NCI-H2227 (cell line): ENCODE measurements around the gene SERPINB5.

Source experiments
- DNase-seq: peaks from one replicate; lab custom pipeline; 2025; ENCODE audit not compliant: unreplicated experiment; lab: John Stamatoyannopoulos, UW

Gene SERPINB5

GRCh38 chr18:63520053-63520685, 43.4 kb downstream of the SERPINB5 start:
- no peak for DNase-seq

GRCh38 chr18:63523660-63524059, 46.9 kb downstream of the SERPINB5 start:
- DNase-seq: no peak

GRCh38 chr18:63527251-63527650, 50.5 kb downstream of the SERPINB5 start:
- DNase-seq: no peak

DNA sequence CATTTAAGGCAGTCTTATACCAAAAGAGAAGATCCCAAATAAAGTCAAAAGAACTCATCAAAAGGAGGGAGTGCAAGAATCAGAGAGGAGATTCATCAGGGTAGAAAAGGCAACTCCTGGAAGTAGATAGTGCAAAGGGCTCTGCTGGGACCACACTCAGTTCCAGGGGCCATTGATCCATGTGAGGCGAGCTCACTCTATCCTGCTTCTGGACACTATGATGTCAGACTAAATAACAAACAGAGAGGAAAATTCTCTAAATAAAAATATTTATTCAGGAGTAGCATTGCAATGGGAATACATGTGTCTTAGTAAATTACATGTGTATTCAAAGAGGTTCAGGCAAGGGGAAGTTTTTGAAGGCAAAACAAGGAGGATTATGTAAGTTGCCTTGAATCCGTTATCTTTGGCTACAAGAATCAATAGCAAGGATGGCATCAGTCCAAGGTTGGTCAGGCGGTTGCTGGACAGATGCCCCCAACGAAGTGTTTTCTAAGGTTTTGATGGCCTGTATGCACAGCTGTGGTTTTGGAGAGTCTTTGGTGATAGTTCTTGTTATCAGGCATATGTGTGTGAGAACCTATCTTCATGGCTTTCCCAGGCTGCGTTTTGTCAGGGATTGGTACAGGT, 52.2 kb downstream of the SERPINB5 start:
- no peak for DNase-seq

GRCh38 chr18:63532471-63532870, 55.7 kb downstream of the SERPINB5 start:
- DNase-seq: no peak

DNA sequence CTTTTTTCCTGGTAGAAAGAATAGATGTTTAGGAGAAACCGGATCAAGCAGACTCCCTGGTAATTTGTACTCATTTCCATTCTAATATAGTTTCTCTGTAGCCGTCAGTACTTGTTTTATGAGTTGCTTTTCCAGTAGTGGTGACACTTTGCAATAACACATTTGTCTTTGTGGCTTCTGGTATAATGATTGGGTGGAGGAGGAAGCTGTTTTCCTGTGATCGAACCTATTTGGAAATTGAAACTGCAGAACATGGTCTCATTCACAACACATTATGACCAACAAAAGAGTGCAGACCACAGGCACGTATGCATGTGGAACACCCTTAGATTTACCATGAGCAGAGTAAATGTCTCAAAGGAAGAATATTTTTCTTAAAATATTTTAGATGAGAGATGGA, 57.9 kb downstream of the SERPINB5 start:
- DNase-seq: no peak

GRCh38 chr18:63539904-63540510, 63.2 kb downstream of the SERPINB5 start:
- DNase-seq: no peak

- DNase-seq: no peak
These were observed 65.3 kb downstream of the SERPINB5 start, which contains the start of gene SERPINB12 for GRCh38 chr18:63542069-63542468. Gene SERPINB12, plus strand, starts transcription at chr18:63542369. Its CDS starts 13,791 bp downstream, at chr18:63556160.

DNA sequence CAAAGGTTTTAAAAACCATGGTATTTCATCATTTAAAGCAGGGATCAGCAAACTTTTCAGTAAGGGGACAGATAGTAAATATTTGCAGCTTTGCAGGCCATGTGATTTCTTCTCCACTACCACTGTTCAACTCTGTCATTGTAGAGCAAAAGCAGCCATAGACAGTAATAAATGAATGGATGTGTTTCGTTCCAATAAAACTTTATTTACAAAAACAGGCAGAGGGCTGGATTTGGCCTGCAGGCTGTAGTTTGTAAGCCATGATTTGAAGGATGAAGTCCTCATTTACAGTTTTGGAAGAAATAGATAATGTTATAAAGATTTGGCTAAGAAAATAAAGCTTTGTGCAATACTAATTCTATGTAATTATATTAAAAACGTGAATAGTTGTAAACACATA, 67.3 kb downstream of the SERPINB5 start:
- no peak for DNase-seq

DNA sequence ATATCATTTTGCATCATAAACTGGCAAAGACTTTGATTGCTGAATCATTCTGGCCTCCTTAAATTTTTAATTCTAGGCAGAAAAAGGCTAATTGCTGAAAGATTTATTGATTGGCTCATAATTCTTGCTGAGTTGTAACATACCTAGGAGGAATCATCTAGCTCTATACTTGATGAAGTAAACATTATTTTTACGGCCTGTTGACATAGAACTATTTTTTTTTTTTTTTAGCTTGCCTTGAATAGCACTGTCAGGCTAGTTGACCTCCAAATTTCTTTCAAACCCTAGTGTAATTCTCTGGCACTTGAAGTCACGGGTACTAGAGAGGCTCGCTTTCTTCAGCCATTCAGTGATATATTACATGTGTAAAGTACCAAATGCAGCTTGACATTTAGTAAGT, 68.2 kb downstream of the SERPINB5 start:
- peak; percentile 9 for DNase-seq

DNA sequence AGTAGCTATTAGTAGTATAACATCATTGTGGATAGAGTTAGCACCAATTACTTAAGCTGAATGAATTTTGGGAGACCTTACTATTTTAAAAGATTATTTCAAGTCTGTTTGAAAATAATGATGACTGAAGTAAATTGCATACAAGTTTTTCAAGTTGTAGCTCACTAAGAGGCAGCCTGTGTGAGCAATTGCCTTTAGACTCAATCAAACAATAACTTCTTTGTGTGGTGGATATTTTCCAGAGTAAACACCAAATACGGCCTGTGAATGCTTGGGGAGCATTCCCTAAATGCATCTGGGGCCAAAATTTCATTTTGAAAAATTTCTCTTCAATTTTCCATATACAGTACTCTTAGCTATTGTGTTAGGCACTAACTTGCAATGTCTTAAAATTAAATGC, 73.3 kb downstream of the SERPINB5 start:
- no peak for DNase-seq

DNA sequence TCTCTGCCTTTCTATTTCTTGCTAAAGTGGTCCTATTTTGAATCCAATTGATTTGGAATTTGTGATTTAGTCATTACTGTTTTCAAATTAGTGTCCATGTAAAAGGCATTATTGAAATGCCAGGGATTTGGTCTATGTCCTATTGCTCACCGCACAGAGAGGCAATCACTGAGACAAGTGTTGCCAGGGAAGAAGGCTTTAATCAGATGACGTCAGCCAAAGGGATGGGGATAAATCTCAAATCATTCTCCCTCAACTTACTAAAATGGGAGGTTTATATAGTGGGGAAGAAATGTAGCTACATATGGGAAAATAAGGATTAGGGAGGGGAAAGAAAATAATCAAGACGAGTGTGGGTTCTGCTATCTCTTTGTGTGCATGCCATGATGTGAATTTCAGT, 75.0 kb downstream of the SERPINB5 start:
- no peak for DNase-seq

DNA sequence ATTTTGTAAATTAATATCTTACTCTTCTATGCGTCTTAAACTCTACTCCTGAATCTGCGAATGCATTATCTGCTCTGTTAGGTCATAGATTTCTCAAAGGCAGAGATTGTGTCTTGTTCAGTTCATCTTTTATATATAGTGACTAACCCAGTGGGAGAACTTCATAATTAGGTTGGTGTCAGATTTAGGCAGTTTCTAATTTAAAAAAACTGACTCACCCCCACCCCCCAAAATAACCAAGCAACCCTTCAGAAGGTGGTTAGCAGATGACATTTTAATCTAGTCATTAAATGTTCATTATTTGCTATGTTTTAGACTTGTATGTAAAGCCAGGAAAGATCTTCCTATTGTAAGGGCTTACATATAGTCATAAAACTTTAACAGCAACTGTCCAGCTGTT, 75.8 kb downstream of the SERPINB5 start:
- no peak for DNase-seq

DNA sequence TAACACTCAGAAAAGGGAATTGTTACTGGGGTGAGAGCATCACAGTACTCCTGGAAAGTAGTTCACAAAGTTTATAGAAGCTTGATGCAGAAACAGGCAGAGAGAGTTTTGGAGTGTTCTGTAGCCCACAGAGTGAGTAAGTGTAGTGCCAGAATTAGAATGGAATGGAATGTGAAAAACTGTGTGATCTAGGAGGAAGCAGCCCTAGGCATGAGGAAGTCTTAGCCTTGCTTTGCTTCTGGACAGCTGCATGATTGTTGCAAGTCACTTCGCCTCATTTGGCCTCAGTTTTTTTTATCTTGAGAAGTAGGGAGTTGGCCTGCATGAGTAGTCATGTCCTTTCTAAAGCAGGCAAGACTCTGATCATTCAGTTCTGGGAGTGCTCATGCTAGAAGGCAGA, 76.3 kb downstream of the SERPINB5 start:
- DNase-seq: no peak
